Coronary artery (tissue), 2 donors: ENCODE measurements around the gene ARHGAP23.

ENCODE experiments used
- DNase-seq: peaks from one replicate; pipeline ENCODE4 v3.0.0-alpha.2; 2017; ENCODE audit warnings: low spot score
- H3K27ac ChIP-seq, 2 donors: fragments of 200-600 bp; sonication (generic); one replicate each; pipeline ENCODE4 v1.5.1; 2016 to 2019
- H3K4me3 ChIP-seq: fragments of 200-600 bp; sonication (generic); 2 replicates; pipeline ENCODE4 v1.5.1; 2016; ENCODE audit warnings: mild to moderate bottlenecking, moderate library complexity
- CTCF ChIP-seq: fragments of 200-600 bp; sonication (generic); IDR thresholded peaks from one replicate; pipeline ENCODE4 v1.5.1; 2019; ENCODE audit warnings: antibody characterized with exemption

The ARHGAP23 gene

GRCh38 chr17:38533866-38534497 is 105.7 kb downstream of the ARHGAP23 start:
- TF ChIP-seq CTCF: no peak
- no peak for DNase-seq
- H3K27ac ChIP-seq: no peak overlapping the region
- H3K4me3 ChIP-seq: no peak overlapping the region

- no peak for DNase-seq
- Histone ChIP-seq H3K4me3 (no peak overlapping the region), H3K27ac (no peak overlapping the region)
- no peak for TF ChIP-seq CTCF
Observed at GRCh38 chr17:38534498-38534885, 106.2 kb downstream of the ARHGAP23 start.

GRCh38 chr17:38535886-38536285 is 107.6 kb downstream of the ARHGAP23 start:
- Histone ChIP-seq H3K27ac (no peak overlapping the region), H3K4me3 (no peak overlapping the region)
- no peak for TF ChIP-seq CTCF
- no peak for DNase-seq

- DNase-seq: no peak
- no peak overlapping the region for H3K4me3 ChIP-seq
- TF ChIP-seq CTCF: no peak
- H3K27ac ChIP-seq: no peak overlapping the region
Observed at GRCh38 chr17:38536661-38537060, 108.4 kb downstream of the ARHGAP23 start.

- TF ChIP-seq CTCF: no peak
- H3K4me3 ChIP-seq: no peak overlapping the region
- H3K27ac ChIP-seq: no peak overlapping the region
- DNase-seq: no peak
Observed at GRCh38 chr17:38538906-38539305, 110.6 kb downstream of the ARHGAP23 start.

- DNase-seq: no peak
- TF ChIP-seq CTCF: no peak
- Histone ChIP-seq H3K4me3 (no peak overlapping the region), H3K27ac (no peak overlapping the region)
Observed at GRCh38 chr17:38539386-38539785, 111.1 kb downstream of the ARHGAP23 start.

- DNase-seq: no peak
- no peak overlapping the region for H3K4me3 ChIP-seq
- no peak overlapping the region for H3K27ac ChIP-seq
- TF ChIP-seq CTCF: no peak
Observed at GRCh38 chr17:38540514-38541045, 112.3 kb downstream of the ARHGAP23 start.
